ENCODE data around the gene B9D1. TPM values are rescaled to one million over a fixed set of nuclear protein-coding genes. Genes with fewer than 3 reads are reported as not detected.

The B9D1 gene
- total and polyA plus RNA-seq, 9 of the 15 experiments (the other 6 are each of a cell fraction or from before 2014, with no cell fraction given) = 8.9 to 28.0 (median 17.9) TPM

- no peak for TF ChIP-seq ZBTB5 (IDR thresholded peaks at IDR 0.05)
- TF ChIP-seq ZNF407 (IDR thresholded peaks at IDR 0.05; ENCODE audit: low read depth) = no peak
- TF ChIP-seq NCOA6 (IDR thresholded peaks at IDR 0.05) = no peak
- no peak for TF ChIP-seq MTA2 (IDR thresholded peaks at IDR 0.05; ENCODE audit: low read depth)
- TF ChIP-seq ZNF41 (CRISPR knock-in tag; conservative IDR thresholded peaks at IDR 0.05) = no peak
- TF ChIP-seq ZBTB33 (CRISPR knock-in tag; IDR thresholded peaks at IDR 0.05) = no peak
- TF ChIP-seq ARID4B (CRISPR knock-in tag; IDR thresholded peaks at IDR 0.05) = no peak
- no peak; the same call in 1 of the 2 replicates for TF ChIP-seq BCOR (IDR thresholded peaks at IDR 0.05)
- TF ChIP-seq ZNF76 (CRISPR knock-in tag; IDR thresholded peaks at IDR 0.05; ENCODE audit: borderline replicate concordance) = no peak
- TF ChIP-seq ZNF282 (CRISPR knock-in tag; IDR thresholded peaks at IDR 0.05) = no peak
These were observed 15.9 kb downstream of the B9D1 start (continued) for GRCh38 chr17:19346351-19347255.

All from K562 (cell line).